Muscle layer of duodenum (tissue), 2 donors: Measurements from ENCODE around the gene MYL4.
A peak's percentile ranks its signal among the peaks of the same experiment; 100 is the strongest.
"Not testable (repeated sequence)": the region's sequence is repeated elsewhere in the genome, so short reads cannot be mapped to it uniquely, and the experiment has no call there.

Experiments used
- H3K27ac ChIP-seq: one replicate; pipeline ENCODE4 v1.7.0; 2013; ENCODE audit warnings: mild to moderate bottlenecking, low read length
- H3K27me3 ChIP-seq: one replicate; pipeline ENCODE4 v1.7.0; 2013; ENCODE audit warnings: low read depth, mild to moderate bottlenecking, control low read depth, low read length
- H3K36me3 ChIP-seq, 2 donors: one replicate each; pipeline ENCODE4 v1.7.0; 2013; ENCODE audit warnings: low read length in 2 of 2, control low read depth in 1 of 2, mild to moderate bottlenecking in 1 of 2; ENCODE audit not compliant: insufficient read depth in 2 of 2, control insufficient read depth in 1 of 2
- H3K4me1 ChIP-seq, 2 donors: one replicate each; pipeline ENCODE4 v1.7.0; 2013; ENCODE audit warnings: low read length in 2 of 2, mild to moderate bottlenecking in 2 of 2, control low read depth in 1 of 2, moderate library complexity in 1 of 2; ENCODE audit not compliant: insufficient read depth in 2 of 2, control insufficient read depth in 1 of 2
- H3K4me3 ChIP-seq, 2 donors: one replicate each; pipeline ENCODE4 v1.7.0; 2013; ENCODE audit warnings: low read length in 2 of 2, low read depth in 1 of 2, mild to moderate bottlenecking in 1 of 2
- H3K9me3 ChIP-seq, 2 donors: one replicate each; pipeline ENCODE4 v1.7.0; 2013; ENCODE audit warnings: low read length in 2 of 2, control low read depth in 1 of 2, mild to moderate bottlenecking in 1 of 2; ENCODE audit not compliant: control insufficient read depth in 1 of 2
- donor health status: healthy.

Gene MYL4

DNA sequence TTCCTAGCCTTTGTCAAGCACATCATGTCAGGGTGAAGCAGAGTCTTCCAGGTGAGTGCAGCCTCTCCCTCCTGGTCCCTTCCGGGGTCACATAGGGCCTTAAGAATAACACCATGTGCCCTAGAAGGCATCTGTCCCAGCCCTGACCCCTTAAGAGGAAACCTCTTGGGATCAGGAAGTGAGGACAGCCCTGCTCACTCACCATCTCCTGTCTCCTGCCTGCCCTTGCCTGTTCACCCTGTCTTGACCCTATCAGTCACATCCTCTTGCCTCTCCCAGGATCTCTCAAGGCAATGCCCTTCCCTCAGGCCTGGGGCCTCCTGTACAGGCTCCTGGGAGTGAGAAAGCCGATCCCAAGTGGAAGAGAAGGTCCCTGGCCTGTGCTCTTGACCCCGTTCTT lies 13.9 kb downstream of the MYL4 start:
- Histone ChIP-seq H3K4me3 (no peak overlapping the region), H3K27ac (no peak overlapping the region), H3K9me3 (no peaks in the 10 kb centered on the region), H3K27me3 (no peaks in the 10 kb centered on the region), H3K4me1 (peaks cover 3 to 23% of the 10 kb centered on the region in 2 donors), H3K36me3 (no peaks in the 10 kb centered on the region)

DNA sequence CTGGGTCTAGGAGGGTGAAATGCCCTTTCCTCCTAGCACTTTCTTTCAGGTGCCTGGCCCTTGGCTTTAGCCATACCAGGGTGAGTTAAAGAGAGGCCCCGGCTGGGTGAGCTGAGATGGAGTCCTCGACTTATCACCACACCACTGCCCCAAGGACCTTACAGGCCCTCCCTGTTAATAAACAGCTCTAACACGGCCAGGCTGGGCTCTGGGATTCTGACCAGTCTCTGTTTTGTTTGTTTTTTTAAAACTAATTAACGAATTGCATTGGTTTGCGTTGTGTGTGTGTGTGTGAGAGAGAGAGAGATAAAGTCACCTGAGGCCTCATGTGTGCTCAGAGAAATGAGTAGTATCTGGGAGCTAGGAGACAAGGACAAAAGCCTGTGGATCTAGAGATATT lies 14.3 kb downstream of the MYL4 start:
- Histone ChIP-seq H3K27ac (no peak overlapping the region), H3K27me3 (no peaks in the 10 kb centered on the region), H3K36me3 (no peaks in the 10 kb centered on the region), H3K9me3 (no peaks in the 10 kb centered on the region), H3K4me1 (peaks cover 3 to 23% of the 10 kb centered on the region in 2 donors), H3K4me3 (no peak overlapping the region)

DNA sequence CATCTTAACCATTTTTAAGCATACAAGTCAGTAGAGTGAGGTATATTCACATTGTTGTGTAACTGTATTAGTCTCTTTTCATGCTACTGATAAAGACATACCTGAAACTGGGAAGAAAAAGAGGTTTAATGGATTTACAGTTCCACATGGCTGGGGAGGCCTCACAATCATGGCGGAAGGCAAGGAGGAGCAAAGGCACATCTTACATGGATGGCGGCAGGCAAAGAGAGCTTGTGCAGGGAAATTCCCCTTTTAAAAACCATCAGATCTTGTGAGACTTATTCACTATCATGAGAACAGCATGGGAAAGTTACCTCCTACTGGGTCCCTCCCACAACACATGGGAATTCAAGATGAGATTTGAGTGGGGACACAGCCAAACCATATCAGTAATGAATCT lies 14.9 kb downstream of the MYL4 start:
- not testable (repeated sequence) for H3K36me3 ChIP-seq, H3K27ac ChIP-seq, H3K27me3 ChIP-seq, H3K9me3 ChIP-seq, H3K4me3 ChIP-seq
- H3K4me1 ChIP-seq = peaks cover 3 to 23% of the 10 kb centered on the region in 2 donors

DNA sequence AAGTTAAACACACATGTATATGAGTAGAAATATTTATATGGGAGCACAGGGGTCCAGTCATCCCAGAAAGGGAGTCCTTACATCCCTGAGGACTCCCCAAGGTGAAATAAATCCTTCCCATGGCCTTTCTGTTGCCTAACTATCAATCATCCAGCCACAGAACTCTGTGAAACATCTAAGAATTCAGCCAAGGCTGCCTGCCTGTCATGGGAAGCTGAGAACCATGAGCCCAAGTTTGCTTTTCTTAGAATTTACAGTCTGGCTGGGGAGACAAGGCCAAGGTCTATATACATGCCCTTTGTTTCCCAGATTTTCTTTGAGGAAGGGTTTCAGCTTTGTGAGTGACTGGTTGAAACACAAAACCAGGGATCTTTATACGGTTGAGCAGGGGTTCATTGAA lies 15.8 kb downstream of the MYL4 start:
- H3K36me3 ChIP-seq = no peaks in the 10 kb centered on the region
- peaks cover 3 to 23% of the 10 kb centered on the region in 2 donors for H3K4me1 ChIP-seq
- no peaks in the 10 kb centered on the region for H3K9me3 ChIP-seq
- no peak overlapping the region for H3K4me3 ChIP-seq
- H3K27ac ChIP-seq = peak overlapping the region; percentile 71
- H3K27me3 ChIP-seq = no peaks in the 10 kb centered on the region

DNA sequence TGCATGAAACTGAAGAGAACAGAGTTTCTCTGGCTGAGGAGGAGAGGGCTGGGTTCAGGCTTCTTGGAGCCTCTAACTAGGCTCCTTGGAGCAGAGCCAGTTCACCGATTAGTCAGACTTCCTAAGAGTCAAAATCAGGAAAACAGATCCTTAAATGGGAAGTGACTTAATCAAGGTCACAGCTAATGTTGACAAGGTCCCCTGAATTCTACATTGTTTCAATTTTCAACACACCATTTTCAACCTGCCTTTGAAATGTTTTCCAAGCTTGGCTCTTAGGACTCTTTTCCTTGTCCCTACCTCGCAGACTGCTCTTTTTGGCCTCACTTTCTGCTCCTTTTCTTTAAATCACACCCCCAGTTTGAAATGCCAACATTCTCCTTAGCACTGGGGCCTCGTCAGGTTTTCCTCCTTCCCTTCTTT lies 16.3 kb downstream of the MYL4 start:
- H3K27me3 ChIP-seq = no peaks in the 10 kb centered on the region
- peak overlapping the region; percentile 71 for H3K27ac ChIP-seq
- H3K9me3 ChIP-seq = no peaks in the 10 kb centered on the region
- no peak overlapping the region for H3K4me3 ChIP-seq
- no peaks in the 10 kb centered on the region for H3K36me3 ChIP-seq
- H3K4me1 ChIP-seq = peaks cover 8 to 23% of the 10 kb centered on the region in 2 donors

GRCh38 chr17:47225911-47226688 lies 17.0 kb downstream of the MYL4 start:
- H3K27me3 ChIP-seq = no peaks in the 10 kb centered on the region
- no peaks in the 10 kb centered on the region for H3K9me3 ChIP-seq
- H3K4me3 ChIP-seq = peak overlapping the region in 1 of 2 donors; percentile 21
- peak overlapping the region; percentile 71 for H3K27ac ChIP-seq
- peaks cover 9 to 23% of the 10 kb centered on the region in 2 donors for H3K4me1 ChIP-seq
- H3K36me3 ChIP-seq = no peaks in the 10 kb centered on the region

DNA sequence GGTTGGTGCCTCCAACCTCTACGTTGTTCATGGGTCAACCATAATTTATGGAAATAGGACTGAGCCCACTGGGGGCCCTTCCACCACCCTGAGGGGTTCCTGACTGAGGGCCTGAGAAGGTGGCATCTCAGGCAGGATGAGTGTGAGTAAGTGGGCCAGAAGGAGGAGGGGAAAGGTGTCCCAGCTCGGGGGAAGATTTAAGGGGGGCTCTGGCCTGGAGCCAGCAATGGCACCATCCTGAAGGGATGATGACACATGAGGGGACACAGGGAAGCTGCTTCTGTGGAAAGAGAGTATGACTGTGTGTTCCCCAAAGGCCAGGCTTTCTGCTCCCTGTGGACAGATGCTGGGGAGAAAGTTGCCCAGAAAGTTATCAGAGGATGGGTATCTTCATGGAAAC lies 18.7 kb downstream of the MYL4 start:
- H3K27ac ChIP-seq = no peak overlapping the region
- no peaks in the 10 kb centered on the region for H3K9me3 ChIP-seq
- H3K4me3 ChIP-seq = no peak overlapping the region
- H3K27me3 ChIP-seq = no peaks in the 10 kb centered on the region
- no peaks in the 10 kb centered on the region for H3K36me3 ChIP-seq
- peaks cover 8 to 23% of the 10 kb centered on the region in 2 donors for H3K4me1 ChIP-seq

- no peaks in the 10 kb centered on the region for H3K27me3 ChIP-seq
- H3K36me3 ChIP-seq = no peaks in the 10 kb centered on the region
- H3K4me1 ChIP-seq = peaks cover 8 to 17% of the 10 kb centered on the region in 2 donors
- no peaks in the 10 kb centered on the region for H3K9me3 ChIP-seq
- peak overlapping the region; percentile 37 for H3K27ac ChIP-seq
- H3K4me3 ChIP-seq = peak overlapping the region in 1 of 2 donors; percentile 58
Measured at GRCh38 chr17:47229535-47230443, 20.6 kb downstream of the MYL4 start.

GRCh38 chr17:47230864-47231263 lies 21.7 kb downstream of the MYL4 start:
- peaks cover 8% of the 10 kb centered on the region in 2 donors for H3K4me1 ChIP-seq
- no peak overlapping the region for H3K27ac ChIP-seq
- H3K27me3 ChIP-seq = no peaks in the 10 kb centered on the region
- no peak overlapping the region for H3K4me3 ChIP-seq
- H3K36me3 ChIP-seq = no peaks in the 10 kb centered on the region
- H3K9me3 ChIP-seq = no peaks in the 10 kb centered on the region

DNA sequence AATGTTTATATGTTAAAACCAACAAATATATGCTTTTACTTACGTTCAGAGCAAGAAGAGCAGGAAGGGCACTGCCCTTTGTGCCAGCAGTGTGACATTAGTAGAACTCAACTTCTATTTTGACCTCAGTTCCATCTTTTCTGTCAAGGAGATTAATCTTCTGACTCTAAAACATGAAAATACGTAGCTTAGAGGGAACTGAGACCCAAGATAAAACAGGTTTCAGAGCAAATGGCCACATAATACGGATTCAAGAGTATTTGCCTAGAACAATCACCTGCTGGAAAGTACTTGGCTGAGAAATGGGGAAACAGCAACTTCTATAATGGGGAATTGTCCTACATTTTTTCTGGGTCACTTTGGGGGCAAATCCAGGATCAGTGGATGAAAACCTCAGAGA lies 22.2 kb downstream of the MYL4 start:
- H3K27me3 ChIP-seq = no peaks in the 10 kb centered on the region
- no peak overlapping the region for H3K4me3 ChIP-seq
- H3K9me3 ChIP-seq = no peaks in the 10 kb centered on the region
- H3K27ac ChIP-seq = no peak overlapping the region
- no peaks in the 10 kb centered on the region for H3K36me3 ChIP-seq
- peaks cover 3 to 8% of the 10 kb centered on the region in 2 donors for H3K4me1 ChIP-seq

DNA sequence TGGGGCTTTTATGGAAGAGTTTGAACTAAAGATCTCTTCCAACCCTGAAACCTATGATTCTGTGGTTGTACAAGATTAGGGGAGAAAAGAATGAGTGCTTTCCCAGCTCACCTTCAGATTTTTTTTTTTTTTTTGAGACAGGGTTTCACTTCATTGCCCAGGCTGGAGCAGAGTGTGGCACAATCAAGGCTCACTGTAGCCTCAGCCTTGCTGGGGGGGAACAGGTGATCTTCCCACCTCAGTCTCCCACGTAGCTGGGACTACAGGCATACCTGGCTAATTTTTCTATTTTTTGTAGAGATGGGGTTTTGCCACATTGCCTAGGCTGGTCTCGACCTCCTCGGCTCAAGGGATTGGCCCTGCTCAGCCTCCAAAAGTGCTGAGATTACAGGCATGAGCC lies 22.7 kb downstream of the MYL4 start:
- Histone ChIP-seq H3K27me3 (no peaks in the 10 kb centered on the region), H3K4me3 (no peak overlapping the region), H3K4me1 (peaks cover 0 to 8% of the 10 kb centered on the region in 2 donors), H3K9me3 (no peaks in the 10 kb centered on the region), H3K36me3 (no peaks in the 10 kb centered on the region), H3K27ac (no peak overlapping the region)
